ENCODE data around the gene CLSTN2.

Gene CLSTN2

DNA sequence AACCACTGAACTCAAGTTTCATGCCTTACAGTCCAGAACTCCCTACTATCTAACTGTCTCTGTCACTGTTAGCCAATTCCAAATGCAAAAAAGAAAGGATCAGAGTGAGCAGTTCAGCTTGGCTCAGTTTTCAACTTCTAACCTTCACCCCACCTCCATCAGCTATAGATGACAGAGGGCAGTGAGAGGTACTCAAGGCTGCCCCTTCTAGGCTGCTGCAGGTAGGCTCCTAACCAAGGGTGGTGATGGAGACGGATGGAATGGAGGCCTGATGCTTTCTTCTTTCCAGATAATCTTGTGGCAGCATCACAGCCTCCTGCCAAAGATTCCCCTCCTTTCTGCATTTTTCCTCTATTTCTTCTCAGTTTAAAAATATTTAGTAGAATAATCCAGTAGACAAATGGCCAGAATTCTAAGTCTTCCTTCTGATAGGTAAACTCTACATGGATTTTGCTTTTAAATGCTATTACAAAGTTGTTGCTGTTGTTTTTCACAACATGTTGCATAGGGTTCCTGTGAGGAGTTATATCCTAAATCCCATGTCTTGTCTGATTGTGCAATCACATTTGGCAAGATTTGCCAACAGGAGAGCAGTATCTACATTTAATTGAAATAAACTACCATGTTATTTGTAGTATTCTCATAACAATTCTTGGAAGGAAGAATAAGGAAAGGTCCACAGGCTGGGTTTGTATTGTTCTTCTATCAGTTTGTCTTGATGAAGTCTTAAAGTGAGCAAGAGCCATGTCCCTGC is 441.3 kb downstream of the CLSTN2 start:
- Histone ChIP-seq H3K36me3 (no peaks in the 10 kb centered on the region), H3K4me3 (no peak overlapping the region), H3K27ac (no peak overlapping the region), H3K4me2 (no peak overlapping the region), H4K20me1 (no peaks in the 10 kb centered on the region), H3K27me3 (no peaks in the 10 kb centered on the region), H3K4me1 (peaks cover 0 to 3% (median 0%) of the 10 kb centered on the region in 10 experiments; a peak in 1 of 20 replicates), H3K9me3 (replicated peaks in 1 of 11) (peaks cover 0 to 5% (median 0%) of the 10 kb centered on the region in 11 experiments; a peak in 1 of 22 replicates), H3K9ac (no peak overlapping the region)
- peak in 2 of 11 experiments; percentile 13 to 38; a peak in 2 of 22 replicates for TF ChIP-seq Cebpa-rat (IDR thresholded peaks at IDR 0.05)

DNA sequence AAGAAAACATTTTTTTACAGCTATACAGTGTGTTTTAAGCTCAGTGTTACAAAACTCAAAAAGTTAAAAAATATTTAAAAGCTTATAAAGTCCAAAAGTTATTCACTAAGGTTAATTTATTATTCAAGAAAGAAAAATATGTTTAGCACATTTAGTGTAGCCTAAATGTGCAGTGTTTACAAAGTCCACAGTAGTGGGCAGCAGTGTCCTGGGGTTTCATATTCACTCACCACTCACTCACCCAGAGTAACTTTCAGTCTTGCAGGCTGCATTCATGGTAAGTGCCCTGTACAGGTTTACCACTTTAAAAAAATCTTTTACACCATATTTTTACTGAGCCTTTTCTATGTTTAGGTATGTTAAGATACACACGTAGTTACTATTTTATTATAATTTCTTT is 442.7 kb downstream of the CLSTN2 start:
- Histone ChIP-seq H3K9ac (no peak overlapping the region), H3K27me3 (no peaks in the 10 kb centered on the region), H3K4me3 (no peak overlapping the region)

DNA sequence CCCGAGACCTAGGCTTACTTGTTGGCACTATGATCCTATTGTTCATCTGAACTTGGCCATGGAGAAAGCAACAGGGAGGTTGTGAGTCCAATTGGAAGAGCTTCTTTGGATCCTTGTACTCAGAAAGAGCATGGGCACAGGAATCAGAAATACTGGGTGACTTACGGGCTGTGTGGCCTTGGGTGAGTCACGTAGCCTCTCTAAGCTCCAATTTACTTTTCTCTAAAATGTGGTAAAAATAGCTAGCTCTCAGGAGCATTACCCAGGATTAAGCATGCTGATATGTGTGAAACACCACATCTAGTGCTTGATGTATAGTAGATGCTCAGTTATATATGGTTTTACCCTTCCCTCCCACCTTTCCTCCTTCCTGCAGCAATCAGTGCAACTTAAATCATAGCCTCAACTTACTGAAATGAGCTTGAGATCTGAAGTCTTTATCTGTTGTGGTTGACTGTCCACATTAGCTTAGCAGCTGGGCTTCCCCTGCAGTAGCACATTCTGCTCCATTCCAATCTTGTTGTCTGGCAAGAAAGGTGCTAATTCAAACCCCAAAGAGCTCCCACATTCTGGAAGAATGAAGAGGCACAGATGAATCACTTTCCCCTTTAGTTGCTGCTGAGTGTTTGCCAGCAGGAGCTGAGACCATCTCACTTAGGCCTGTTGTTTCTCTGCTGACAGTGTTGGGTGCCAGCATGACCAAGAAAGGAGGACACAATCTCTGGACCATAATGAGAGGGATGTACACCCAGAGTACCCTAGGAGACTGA is 443.8 kb downstream of the CLSTN2 start:
- no peak overlapping the region for H3K4me2 ChIP-seq
- no peak overlapping the region for H3K9ac ChIP-seq
- no peaks in the 10 kb centered on the region for H3K36me3 ChIP-seq
- TF ChIP-seq Cebpa-rat (IDR thresholded peaks at IDR 0.05): no peak
- H3K4me3 ChIP-seq: no peak overlapping the region
- H3K27me3 ChIP-seq: no peaks in the 10 kb centered on the region
- H3K9me3 ChIP-seq (replicated peaks in 1 of 11): peaks cover 0 to 5% (median 0%) of the 10 kb centered on the region in 11 experiments; a peak in 1 of 22 replicates
- H4K20me1 ChIP-seq: no peaks in the 10 kb centered on the region
- H3K4me1 ChIP-seq: peaks cover 0 to 3% (median 0%) of the 10 kb centered on the region in 10 experiments; a peak in 1 of 20 replicates
- H3K27ac ChIP-seq: no peak overlapping the region

More for the DNA sequence above, 442.7 kb downstream of the CLSTN2 start:
- H3K36me3 ChIP-seq: no peaks in the 10 kb centered on the region
- no peak for TF ChIP-seq Cebpa-rat (IDR thresholded peaks at IDR 0.05)
- H3K9me3 ChIP-seq (replicated peaks in 1 of 11): peaks cover 0 to 5% (median 0%) of the 10 kb centered on the region in 11 experiments; a peak in 1 of 22 replicates
- no peak overlapping the region for H3K4me2 ChIP-seq
- H3K4me1 ChIP-seq: peaks cover 0 to 3% (median 0%) of the 10 kb centered on the region in 10 experiments; a peak in 1 of 20 replicates
- H4K20me1 ChIP-seq: no peaks in the 10 kb centered on the region
- no peak overlapping the region for H3K27ac ChIP-seq

DNA sequence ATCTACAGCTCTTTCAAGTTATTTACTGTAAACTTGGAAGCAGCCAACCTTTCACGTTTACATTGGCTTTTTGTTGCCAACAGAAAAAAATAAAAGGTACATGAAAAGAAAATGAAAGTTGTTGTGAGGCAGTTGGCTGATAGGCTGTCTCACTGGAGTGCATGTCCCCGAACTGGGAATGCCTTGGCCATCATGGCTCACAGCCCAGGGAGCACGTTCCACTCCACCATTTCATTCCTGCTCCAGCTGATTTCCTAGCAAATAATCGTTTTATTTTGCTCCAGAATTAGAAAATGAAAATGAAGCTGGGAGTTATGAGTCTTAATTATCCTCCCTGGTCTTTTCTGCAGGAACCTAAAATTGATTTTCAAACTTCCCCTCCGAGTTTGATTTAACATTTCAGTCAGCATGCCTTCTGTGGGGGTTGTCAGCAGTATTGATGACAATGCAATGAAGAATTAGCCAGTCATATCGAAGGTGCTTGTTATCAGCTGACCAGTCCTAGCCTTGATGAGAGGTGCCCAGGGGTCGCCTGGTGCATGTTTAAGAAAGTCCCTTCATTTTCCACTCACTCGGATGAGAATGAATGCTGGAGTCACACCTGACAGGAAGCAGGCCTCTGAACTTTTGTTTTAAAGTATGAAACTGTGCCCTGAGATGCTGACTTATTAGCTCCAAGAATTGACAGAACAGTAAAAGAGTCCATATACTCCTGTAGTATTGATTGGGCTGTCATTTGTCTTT is 449.2 kb downstream of the CLSTN2 start:
- Histone ChIP-seq H3K27me3 (no peaks in the 10 kb centered on the region), H3K9ac (no peak overlapping the region), H3K36me3 (no peaks in the 10 kb centered on the region), H3K9me3 (replicated peaks in 1 of 11) (no peaks in the 10 kb centered on the region), H3K4me3 (no peak overlapping the region), H4K20me1 (no peaks in the 10 kb centered on the region), H3K4me2 (no peak overlapping the region), H3K27ac (no peak overlapping the region), H3K4me1 (no peaks in the 10 kb centered on the region)
- TF ChIP-seq Cebpa-rat (IDR thresholded peaks at IDR 0.05): no peak

DNA sequence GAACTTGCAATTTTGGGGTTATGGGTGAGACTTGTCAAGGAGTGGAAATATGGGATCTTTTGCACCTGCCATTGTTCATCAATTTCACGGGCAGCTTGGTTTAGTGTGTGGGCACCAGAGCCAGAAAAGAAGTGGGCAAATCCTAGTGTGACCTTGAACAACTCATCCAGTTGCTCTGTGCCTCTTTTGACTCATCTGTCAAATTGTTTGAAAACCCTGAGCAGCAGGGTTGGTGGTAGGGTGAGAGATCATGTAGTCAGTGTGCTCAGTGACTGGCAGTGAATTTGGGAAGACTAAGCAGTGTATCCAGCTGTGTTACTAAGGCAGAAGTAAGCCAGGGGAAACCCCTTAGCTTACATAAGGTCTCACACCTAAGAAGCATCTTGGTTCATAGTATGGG is 449.9 kb downstream of the CLSTN2 start:
- Histone ChIP-seq H3K36me3 (no peaks in the 10 kb centered on the region), H3K4me2 (no peak overlapping the region), H3K27me3 (no peaks in the 10 kb centered on the region), H4K20me1 (no peaks in the 10 kb centered on the region), H3K9me3 (replicated peaks in 1 of 11) (no peaks in the 10 kb centered on the region), H3K4me1 (no peaks in the 10 kb centered on the region), H3K27ac (no peak overlapping the region), H3K9ac (no peak overlapping the region), H3K4me3 (no peak overlapping the region)
- no peak for TF ChIP-seq Cebpa-rat (IDR thresholded peaks at IDR 0.05)

DNA sequence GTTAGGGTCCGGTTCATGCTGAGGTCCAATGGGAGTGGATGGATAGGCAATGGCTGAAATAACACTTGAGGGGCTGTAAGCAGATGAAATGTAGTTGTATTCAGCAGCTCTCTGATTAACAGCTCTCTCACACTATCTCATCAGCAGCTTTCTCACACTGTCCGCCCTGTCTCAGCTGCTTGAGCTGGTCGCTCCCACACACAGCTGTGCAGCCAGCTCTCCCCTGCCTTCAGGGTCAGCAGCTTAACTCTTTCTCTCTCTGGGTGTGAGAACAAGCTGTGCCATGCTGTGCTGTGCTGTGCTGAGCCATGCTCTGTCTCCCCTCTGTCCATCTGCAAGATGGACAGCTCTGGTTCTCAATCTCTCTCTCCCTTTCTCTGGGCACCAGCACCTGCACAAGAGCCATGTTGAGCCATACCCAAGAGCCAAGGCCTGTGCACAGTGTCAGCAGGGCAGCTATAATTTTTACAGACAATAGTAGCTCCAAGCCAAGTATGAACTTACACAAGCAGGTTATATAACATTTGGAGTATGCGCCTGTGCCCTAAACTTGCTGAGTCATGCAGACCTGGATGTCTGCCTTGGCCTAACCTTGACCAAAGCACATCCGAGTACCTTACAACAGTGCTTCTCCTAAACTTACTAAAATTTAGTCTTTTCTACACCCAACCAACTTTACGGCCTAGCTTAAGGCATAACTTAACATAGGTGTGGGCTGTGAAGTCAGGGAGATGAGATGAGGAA is 451.5 kb downstream of the CLSTN2 start:
- H3K4me1 ChIP-seq: no peaks in the 10 kb centered on the region
- H3K9me3 ChIP-seq (replicated peaks in 1 of 11): no peaks in the 10 kb centered on the region
- no peak overlapping the region for H3K9ac ChIP-seq
- H3K4me3 ChIP-seq: no peak overlapping the region
- no peaks in the 10 kb centered on the region for H3K27me3 ChIP-seq
- H3K36me3 ChIP-seq: no peaks in the 10 kb centered on the region
- TF ChIP-seq Cebpa-rat (IDR thresholded peaks at IDR 0.05): no peak
- no peak overlapping the region for H3K4me2 ChIP-seq
- H4K20me1 ChIP-seq: no peaks in the 10 kb centered on the region
- no peak overlapping the region for H3K27ac ChIP-seq

DNA sequence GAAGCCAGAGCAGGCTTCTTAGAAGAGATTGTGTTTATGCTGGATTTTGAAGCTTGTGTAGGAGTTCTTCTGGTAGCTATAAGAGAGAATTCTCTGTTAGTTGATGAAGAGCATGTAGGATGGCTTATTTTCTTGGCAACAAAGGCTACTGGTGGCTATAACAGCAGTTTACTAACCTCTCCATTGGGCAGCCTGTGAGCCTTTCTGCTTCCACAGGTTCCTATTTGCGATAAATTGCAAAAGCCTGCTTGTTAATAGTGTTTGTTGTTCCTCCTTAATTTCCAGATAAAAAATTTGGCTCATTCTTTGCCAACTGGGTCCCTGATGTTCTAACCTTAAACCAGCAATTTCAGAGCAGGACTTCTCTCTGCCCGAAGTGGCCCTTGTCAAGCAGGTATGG is 452.3 kb downstream of the CLSTN2 start:
- no peak for TF ChIP-seq Cebpa-rat (IDR thresholded peaks at IDR 0.05)
- no peak overlapping the region for H3K9ac ChIP-seq

DNA sequence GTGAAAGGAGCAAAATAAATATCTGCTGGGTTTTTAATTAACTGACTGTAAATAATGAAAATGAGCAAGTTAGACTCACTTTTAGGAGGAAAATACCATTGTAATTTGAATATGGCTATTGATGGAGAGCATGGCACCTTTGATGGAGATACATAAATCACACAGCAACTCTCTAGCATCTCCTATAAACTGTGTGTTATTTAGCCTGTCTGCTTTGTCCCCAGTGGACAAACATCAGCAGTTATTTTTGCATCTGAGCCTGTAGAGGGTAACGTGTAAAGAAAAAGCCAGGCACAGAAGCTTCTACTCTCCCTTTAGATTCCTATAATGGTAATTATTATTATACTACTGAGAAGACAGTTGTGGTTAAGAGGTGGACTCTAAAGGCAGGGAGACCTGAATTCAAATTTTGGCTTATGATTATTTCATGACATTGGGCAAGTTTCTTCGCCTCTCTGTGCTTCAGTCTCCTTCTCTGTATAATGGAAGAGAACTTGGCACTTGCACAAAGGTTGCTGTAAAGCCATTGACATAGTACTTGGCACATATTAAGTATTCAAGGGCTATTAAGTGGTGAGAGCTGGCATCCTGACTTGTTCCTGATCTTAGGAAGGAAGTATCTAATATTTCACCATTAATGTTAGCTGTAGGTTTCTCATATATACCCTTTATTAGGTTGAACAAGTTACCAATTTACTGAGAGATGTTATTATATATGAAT is 453.4 kb downstream of the CLSTN2 start:
- H3K4me3 ChIP-seq: no peak overlapping the region
- no peak overlapping the region for H3K9ac ChIP-seq
- H3K27ac ChIP-seq: no peak overlapping the region
- H4K20me1 ChIP-seq: no peaks in the 10 kb centered on the region
- no peaks in the 10 kb centered on the region for H3K27me3 ChIP-seq
- TF ChIP-seq Cebpa-rat (IDR thresholded peaks at IDR 0.05): no peak
- H3K36me3 ChIP-seq: no peaks in the 10 kb centered on the region
- H3K9me3 ChIP-seq (replicated peaks in 1 of 11): no peaks in the 10 kb centered on the region
- no peak overlapping the region for H3K4me2 ChIP-seq
- no peaks in the 10 kb centered on the region for H3K4me1 ChIP-seq

More for the DNA sequence above, 452.3 kb downstream of the CLSTN2 start:
- no peaks in the 10 kb centered on the region for H3K4me1 ChIP-seq
- no peak overlapping the region for H3K4me3 ChIP-seq
- no peak overlapping the region for H3K4me2 ChIP-seq
- H3K27me3 ChIP-seq: no peaks in the 10 kb centered on the region
- no peak overlapping the region for H3K27ac ChIP-seq
- no peaks in the 10 kb centered on the region for H4K20me1 ChIP-seq
- H3K9me3 ChIP-seq (replicated peaks in 1 of 11): no peaks in the 10 kb centered on the region
- H3K36me3 ChIP-seq: no peaks in the 10 kb centered on the region
